Inflammatory macrophage treated with lipopolysaccharide for 4 hours (primary cell): ENCODE results near the gene SH3PXD2A.

Experiments used
- DNase-seq: peaks from one replicate; pipeline ENCODE4 v3.0.0-alpha.2; 2020

SH3PXD2A gene

GRCh38 chr10:103719036-103719435 is 136.3 kb downstream of the SH3PXD2A start:
- no peak for DNase-seq

DNA sequence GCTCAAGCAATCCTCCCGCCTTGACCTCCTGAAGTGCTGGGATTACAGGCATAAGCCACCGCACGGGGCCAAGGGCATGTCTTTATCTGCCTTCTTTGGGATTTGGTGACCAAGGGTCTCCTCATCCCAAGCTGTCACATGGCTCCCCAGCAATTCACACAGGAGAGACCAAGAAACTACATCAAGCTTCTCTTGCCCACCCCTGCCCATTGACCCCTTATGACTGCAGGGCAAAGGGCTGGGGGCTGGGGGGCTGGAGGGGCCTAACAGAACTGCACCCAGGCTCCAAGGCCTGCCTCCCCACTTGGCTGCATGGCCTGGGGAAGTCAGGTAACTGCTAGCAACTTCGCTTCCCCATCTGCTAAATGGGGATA is 137.1 kb downstream of the SH3PXD2A start:
- no peak for DNase-seq

- DNase-seq = no peak
Measured at GRCh38 chr10:103717341-103718246, 137.8 kb downstream of the SH3PXD2A start.

DNA sequence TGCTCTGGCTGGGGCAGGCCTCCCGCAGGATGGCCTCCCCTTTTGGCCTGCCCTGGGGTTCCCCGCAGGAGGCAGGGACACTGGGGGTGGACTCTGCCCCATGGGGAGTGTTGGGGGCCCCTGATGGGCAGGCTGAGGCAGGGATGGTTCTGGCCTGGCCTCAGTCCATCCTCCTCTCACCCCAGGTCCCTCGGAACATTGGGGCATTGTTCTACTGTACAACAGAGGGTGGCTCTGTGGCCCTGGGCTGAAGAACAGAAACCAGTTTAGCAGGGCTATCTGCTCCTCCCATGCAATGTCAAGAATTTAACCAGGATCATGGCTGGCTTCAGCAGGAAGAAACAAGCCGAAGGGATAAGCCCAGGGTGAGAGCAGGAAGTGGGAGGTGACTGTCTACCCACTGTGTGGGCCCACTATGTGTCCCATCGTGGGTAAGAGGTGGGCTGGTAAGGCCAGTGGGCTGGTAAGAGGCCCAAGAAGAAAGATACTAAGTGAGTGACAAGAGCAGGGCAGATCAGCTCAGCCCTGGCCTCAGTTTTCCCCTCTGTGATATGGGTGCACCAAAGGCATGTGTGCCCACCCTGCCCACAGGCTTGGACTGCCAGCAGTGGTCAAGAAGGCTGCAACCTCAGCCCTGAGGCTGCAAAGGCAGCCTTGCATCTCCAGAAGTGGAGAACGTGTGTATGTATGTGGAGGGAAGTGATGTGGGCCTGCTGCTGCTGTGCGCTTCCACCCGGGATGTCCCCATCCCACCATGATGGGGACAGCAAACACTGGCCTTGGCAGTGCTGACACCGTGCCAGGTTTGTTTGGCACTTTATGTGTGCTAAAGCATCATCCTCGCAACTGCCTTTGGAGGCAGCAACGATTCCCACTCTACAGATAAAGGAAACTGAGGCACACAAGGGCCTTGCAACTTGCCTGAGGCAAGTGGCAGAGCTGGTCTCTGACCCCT is 138.9 kb downstream of the SH3PXD2A start:
- no peak for DNase-seq

DNA sequence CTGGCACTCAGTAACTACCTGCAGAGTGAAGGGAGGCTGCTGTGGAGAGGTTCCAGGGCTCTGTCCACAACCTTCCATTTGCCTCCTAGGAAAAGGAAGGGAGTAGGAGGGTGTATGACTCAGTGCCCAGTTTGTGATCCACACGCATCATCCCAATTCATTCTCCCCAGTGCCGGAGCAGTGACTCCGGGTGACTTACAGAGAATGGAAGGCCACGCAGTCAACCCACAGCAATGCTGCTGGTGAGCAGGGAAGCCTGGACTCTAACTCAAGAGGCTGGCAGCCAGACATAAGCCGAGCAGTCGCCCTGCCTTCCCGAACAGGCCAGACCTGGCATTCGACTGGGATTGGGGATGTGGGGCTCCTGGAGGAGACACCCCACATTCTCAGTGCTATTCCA is 139.9 kb downstream of the SH3PXD2A start:
- DNase-seq = no peak

DNA sequence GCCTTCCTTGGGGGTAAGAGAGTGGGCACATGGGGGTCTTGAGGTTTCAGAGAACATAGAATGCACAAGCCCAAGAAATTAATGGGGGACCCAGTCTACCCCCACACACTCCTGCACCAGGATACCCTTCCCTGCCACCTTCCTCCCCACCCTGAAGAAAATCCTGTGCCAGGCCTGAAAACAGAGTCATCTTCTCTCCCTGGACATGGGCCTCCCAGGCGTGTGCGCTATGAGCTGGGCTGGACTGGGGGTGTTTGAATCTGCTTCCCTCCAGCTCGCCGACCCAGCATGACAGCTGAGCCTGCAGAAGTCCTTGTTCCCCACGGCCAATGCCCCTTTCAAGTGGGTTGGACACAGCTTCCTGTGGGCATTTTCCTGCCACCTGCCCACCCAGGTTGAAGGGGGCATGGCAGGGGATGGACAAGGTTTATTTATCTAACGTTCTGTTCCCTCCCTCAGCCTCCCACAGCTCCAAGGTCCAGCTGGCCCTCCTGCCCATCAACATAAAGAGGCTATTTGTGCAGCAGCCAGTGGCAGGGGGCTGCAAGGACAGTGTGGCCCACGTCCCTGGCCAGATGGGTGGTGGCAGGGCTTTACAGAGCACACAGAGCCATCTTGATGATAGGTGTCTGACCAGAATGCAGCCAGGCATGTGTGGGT is 141.0 kb downstream of the SH3PXD2A start:
- no peak for DNase-seq

GRCh38 chr10:103713676-103714075 is 141.7 kb downstream of the SH3PXD2A start:
- no peak for DNase-seq

DNA sequence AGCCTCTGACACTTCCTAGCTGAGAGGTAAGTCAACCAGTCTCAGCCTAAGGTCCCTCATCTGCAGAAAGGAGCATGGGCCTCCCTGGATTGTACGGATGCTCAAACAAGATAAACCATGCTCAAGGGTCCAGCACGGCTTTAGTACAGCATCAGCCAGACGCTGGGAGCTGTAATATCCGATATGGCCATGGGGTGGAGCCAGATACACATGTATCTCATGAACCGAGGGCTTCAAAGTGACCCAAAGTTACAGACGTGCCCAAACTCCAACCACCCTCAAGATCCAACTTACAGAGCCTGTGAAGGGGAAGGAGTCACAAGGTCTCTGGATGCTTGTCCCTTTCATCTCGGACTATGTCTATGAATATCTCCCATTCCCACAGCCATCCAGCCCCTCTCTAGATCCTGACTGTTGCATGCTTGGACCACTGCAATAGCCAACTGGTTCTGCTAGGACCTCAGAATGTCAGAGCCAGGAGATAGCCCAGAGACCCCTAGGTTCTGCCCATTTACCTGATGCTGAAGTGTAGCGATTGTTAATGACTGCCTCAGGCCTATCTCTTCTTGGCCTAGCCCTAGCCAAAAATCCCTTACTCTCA is 142.4 kb downstream of the SH3PXD2A start:
- DNase-seq = peak; percentile 65

DNA sequence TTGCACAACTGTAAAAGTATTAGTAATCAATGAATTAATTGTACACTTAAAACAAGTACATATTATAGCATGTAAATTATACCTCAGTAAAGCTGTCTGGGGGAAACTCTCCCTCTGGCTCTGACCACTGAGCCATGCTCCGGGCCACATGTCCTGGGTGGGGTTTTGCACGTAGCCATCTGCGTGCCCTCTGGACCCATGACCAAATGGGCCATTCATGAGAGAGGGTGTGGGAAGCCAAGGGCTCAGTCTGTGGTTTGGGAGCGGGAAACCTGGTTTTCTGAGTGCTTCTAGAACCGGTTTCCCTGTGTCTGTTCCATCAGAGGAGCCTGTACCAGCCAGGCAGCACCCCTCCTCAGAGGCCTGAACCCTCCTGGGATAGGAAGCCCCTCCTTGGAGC is 143.2 kb downstream of the SH3PXD2A start:
- no peak for DNase-seq

- no peak for DNase-seq
Measured at GRCh38 chr10:103711351-103711994, 143.9 kb downstream of the SH3PXD2A start.

DNA sequence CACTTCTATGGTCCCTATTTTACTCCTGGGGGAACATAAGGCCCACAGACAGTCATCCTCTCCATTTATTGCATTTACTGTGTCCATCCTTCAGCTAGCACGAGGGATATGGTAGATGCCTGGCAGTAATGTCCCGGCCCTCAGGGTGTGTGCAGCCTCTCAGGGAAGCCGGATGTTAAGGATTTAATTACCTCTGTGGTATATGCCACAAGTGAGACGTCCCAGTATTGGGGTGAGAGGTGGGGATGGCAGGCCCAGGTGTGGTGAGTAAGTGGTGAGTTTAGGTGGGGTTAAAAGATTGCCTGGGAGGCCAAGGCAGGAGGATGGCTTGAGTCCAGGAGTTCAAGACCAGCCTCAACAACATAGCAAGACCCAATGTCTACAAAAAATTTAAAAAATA is 144.9 kb downstream of the SH3PXD2A start:
- DNase-seq = no peak

DNA sequence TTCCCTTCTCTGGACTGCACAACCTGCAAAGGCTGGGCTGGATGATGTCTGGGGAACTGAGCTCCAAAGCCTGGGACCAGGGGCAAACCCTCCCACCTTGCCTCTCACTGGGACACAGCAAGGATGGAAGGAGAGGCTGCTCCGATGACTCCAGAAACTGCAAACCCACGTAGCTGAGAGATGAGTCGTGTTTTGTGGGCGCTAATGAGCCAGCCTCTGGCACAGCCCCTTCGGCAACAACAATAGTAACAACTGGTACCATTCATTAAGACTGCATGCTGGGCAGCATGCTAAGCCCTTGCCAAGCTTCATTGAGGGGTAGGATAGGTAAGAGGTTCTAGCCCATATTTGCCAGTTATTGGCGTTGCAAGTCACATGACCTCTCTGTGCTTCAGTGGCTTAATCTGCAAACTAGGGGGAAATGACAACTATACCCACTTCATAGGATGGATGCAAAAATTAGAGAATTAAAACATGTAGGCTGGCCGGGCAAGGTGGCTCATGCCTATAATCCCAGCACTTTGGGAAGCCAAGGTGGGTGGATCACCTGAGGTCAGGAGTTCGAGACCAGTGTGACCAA is 145.9 kb downstream of the SH3PXD2A start:
- DNase-seq = no peak

- DNase-seq = no peak
Measured at GRCh38 chr10:103708627-103709288, 146.6 kb downstream of the SH3PXD2A start.

- DNase-seq = no peak
Measured at GRCh38 chr10:103707956-103708626, 147.3 kb downstream of the SH3PXD2A start.

DNA sequence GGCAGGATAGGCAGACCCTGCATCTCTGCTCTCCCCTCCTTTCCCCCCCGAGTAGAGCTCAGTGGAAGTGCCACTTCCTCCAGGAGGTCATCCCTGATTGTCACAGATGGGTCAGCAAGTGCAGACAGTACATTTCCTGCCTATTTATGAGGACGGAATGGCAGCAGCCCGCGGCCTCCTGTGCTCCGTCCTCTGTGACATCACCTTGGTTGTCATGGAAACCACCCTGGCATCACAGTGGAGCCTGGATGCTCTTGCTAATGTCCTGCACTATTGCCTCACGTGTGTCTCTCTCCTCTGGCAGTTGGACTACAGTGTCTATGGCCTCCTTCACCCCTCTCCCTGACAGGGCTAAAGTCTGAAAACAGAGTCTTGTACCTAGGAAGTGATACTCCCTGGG is 148.6 kb downstream of the SH3PXD2A start:
- no peak for DNase-seq

GRCh38 chr10:103706047-103706446 is 149.3 kb downstream of the SH3PXD2A start:
- no peak for DNase-seq

- DNase-seq = no peak
Measured at GRCh38 chr10:103703941-103704919, 151.1 kb downstream of the SH3PXD2A start.

DNA sequence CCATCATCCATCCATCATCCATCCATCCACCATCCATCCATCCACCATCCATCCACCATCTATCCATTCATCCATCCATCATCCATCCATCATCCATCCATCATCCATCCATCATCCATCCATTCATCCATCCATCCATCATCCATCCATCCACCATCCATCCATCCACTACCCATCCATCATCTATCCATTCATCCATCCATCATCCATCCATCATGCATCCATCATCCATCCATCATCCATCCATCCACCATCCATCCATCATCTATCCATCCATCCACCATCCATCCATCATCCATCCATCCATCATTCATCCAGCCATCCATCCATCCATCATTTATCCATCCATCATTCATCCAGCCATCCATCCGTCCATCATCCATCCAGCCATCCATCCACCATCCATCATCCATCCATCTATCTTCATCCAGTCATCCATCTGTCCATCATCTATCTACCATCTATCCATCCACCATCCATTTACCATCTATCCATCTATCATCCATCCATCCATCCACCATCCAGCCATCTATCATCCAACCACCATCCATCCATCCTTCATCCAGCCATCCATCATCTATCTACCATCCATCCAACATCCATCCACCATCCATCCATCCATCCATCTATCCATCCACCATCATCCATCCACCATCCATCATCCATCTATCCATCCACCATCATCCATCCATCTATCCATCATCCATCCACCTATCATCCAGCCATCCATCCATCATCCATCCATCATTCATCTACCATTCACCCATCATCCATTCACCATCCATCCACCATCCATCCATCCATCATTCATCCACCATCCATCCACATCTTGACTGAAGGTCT is 153.8 kb downstream of the SH3PXD2A start:
- no peak for DNase-seq

GRCh38 chr10:103700436-103700715 is 155.0 kb downstream of the SH3PXD2A start:
- DNase-seq = no peak
